Measurements from ENCODE around the gene ATP11A.

The ATP11A gene

GRCh38 chr13:112764028-112764427 lies 74.2 kb downstream of the ATP11A start:
- no peak for ATAC-seq (ENCODE audit: low read depth)
- H3K27me3 ChIP-seq (ENCODE audit: insufficient read depth, poor library complexity, severe bottlenecking): no peaks in the 10 kb centered on the region
- H3K4me3 ChIP-seq (ENCODE audit: severe bottlenecking): no peak overlapping the region
- H3K36me3 ChIP-seq (ENCODE audit: low read depth): no peaks in the 10 kb centered on the region
- no peak for DNase-seq (ENCODE audit: low spot score)
- TF ChIP-seq CTCF (IDR thresholded peaks at IDR 0.05; ENCODE audit: poor library complexity, severe bottlenecking): no peak
- no peak overlapping the region for H3K27ac ChIP-seq (ENCODE audit: poor library complexity, severe bottlenecking)
- no peaks in the 10 kb centered on the region for H3K9me3 ChIP-seq (ENCODE audit: severe bottlenecking)
- no peaks in the 10 kb centered on the region for H3K4me1 ChIP-seq (ENCODE audit: insufficient read depth, poor library complexity, severe bottlenecking)

DNA sequence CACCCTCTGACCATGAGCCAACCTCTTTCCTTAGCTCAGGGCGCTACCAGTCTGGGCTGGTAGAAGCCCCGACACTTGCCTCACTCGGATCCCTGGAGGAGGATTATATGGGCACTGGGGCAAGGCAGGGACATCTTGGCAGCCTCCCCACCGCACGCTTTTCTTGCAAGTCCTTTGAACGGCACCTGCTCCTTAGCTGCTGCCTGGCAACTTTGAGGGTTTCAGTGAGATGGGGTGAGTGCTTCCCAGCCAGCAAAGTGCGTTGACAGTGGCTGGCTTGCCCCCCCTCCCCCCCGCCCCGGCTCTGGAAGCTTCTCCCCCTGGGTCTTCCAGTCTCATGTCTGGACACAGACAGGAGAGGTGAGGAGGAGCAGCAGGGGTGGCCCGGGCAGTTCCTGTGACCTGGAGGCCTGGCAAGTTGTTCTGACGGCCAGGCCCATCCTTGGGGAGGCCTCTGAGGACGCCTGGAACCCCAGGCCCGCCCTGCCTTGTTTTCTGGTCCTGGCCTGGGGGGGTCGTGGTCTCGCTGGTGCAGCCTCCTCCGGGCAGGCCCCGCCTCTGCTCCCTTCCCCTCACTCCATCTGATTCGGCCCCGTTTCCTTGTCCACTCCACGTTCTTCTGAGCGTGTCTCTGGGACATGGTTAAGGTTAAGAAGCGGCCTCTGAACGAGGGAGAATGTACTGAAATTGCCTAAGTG lies 75.2 kb downstream of the ATP11A start:
- Histone ChIP-seq H3K27me3 (ENCODE audit: insufficient read depth, poor library complexity, severe bottlenecking) (no peaks in the 10 kb centered on the region), H3K4me1 (ENCODE audit: insufficient read depth, poor library complexity, severe bottlenecking) (no peaks in the 10 kb centered on the region), H3K27ac (ENCODE audit: poor library complexity, severe bottlenecking) (no peak overlapping the region), H3K36me3 (ENCODE audit: low read depth) (no peaks in the 10 kb centered on the region), H3K9me3 (ENCODE audit: severe bottlenecking) (no peaks in the 10 kb centered on the region), H3K4me3 (ENCODE audit: severe bottlenecking) (no peak overlapping the region)
- no peak for TF ChIP-seq CTCF (IDR thresholded peaks at IDR 0.05; ENCODE audit: poor library complexity, severe bottlenecking)
- ATAC-seq (ENCODE audit: low read depth) (no peak), DNase-seq (ENCODE audit: low spot score) (no peak)

DNA sequence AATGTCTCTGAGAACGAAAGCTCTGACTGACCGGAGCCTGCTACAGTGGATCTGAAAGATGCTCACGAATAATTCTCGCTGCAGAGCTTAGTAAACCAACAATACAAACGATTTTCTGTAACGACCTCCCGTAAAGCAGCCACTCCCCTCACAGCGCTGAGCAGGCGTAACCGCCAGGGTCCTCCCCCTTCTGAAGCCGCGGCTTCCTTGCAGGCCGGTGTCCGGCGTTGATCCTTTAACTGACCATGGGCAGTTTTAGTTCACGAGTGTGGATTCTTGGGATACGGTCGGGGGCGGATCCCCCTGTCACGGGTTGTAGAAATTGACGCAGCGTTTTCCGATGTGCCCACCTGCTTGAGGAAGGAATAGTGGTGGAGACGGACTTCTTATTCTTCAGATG lies 75.9 kb downstream of the ATP11A start:
- Histone ChIP-seq H3K27me3 (ENCODE audit: insufficient read depth, poor library complexity, severe bottlenecking) (no peaks in the 10 kb centered on the region), H3K9me3 (ENCODE audit: severe bottlenecking) (no peaks in the 10 kb centered on the region), H3K4me1 (ENCODE audit: insufficient read depth, poor library complexity, severe bottlenecking) (no peaks in the 10 kb centered on the region), H3K4me3 (ENCODE audit: severe bottlenecking) (no peak overlapping the region), H3K27ac (ENCODE audit: poor library complexity, severe bottlenecking) (no peak overlapping the region), H3K36me3 (ENCODE audit: low read depth) (no peaks in the 10 kb centered on the region)
- no peak for ATAC-seq (ENCODE audit: low read depth)
- DNase-seq (ENCODE audit: low spot score): no peak
- no peak for TF ChIP-seq CTCF (IDR thresholded peaks at IDR 0.05; ENCODE audit: poor library complexity, severe bottlenecking)

DNA sequence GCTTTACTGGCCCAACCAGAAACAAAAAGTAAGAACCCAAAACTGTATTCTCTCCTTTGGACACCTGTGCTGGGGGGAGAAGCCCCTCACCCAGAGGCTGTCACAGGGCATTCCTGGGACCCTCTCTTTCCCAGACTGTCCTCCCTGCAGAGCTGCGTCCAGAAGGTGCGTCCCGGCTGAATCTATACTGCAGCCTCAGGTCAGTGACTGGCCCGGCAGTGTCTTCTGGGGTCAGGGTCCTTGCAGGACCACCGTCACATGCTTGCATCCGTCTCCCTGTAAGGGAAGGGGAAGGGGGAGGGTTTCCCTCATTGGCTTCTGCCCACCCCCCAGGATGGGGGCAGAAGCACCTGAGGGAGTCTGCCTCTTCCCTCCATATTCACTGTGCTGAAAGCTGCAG lies 76.5 kb downstream of the ATP11A start:
- Histone ChIP-seq H3K27ac (ENCODE audit: poor library complexity, severe bottlenecking) (no peak overlapping the region), H3K36me3 (ENCODE audit: low read depth) (no peaks in the 10 kb centered on the region), H3K4me3 (ENCODE audit: severe bottlenecking) (no peak overlapping the region), H3K4me1 (ENCODE audit: insufficient read depth, poor library complexity, severe bottlenecking) (no peaks in the 10 kb centered on the region), H3K27me3 (ENCODE audit: insufficient read depth, poor library complexity, severe bottlenecking) (no peaks in the 10 kb centered on the region), H3K9me3 (ENCODE audit: severe bottlenecking) (no peaks in the 10 kb centered on the region)
- ATAC-seq (ENCODE audit: low read depth) (no peak), DNase-seq (ENCODE audit: low spot score) (no peak)
- TF ChIP-seq CTCF (IDR thresholded peaks at IDR 0.05; ENCODE audit: poor library complexity, severe bottlenecking): no peak

Measured in RWPE2 (cell line).